ENCODE data around the gene NR6A1.

The NR6A1 gene

DNA sequence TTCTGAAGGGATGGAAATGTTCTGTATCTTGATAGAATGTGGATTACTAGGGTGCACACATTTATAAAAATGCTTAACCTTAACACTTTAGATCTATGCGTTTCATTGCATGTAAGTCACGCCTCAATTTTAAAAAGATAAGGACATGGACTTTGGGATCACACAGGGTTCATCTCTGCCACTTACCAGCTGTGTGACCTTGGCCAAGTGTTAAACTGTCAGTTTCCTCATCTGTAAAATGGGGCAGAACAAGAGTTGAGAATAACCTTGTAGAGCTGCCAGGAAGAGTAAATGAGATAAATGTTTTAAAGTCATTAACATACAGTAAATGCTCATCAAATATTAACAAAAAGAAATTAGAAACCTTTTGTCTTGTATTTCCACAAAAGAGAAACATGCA is 53.5 kb downstream of the NR6A1 start:
- Mint-ChIP-seq H3K27me3 (peaks cover under 1% of the 10 kb centered on the region), H3K4me3 (no peak overlapping the region), H3K4me1 (ENCODE audit: low read depth) (no peaks in the 10 kb centered on the region), H3K27ac (no peak overlapping the region), H3K9me3 (ENCODE audit: low read depth) (no peaks in the 10 kb centered on the region), H3K36me3 (no peaks in the 10 kb centered on the region)

DNA sequence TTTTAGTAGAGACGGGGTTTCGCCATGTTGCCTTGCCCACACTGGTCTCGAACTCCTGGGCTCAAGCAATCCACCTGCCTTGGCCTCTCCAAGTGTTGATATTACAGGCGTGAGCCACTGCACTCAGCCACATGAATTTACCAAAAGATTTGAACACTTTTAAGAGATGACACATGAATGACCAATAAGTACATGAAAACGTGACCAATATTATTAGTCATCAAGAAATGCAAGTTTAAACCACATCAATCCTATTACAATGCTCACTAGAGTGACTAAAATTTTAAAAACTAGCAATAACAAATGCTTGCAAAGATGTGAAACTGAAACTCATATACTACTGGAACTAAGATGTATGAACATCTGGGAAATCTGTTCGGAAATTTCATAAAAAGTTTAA is 54.3 kb downstream of the NR6A1 start:
- H3K9me3 Mint-ChIP-seq (ENCODE audit: low read depth), result no peaks in the 10 kb centered on the region
- H3K4me1 Mint-ChIP-seq (ENCODE audit: low read depth), result no peaks in the 10 kb centered on the region
- H3K27ac Mint-ChIP-seq, result no peak overlapping the region
- H3K36me3 Mint-ChIP-seq, result no peaks in the 10 kb centered on the region
- peaks cover 5% of the 10 kb centered on the region for H3K27me3 Mint-ChIP-seq
- no peak overlapping the region for H3K4me3 Mint-ChIP-seq

DNA sequence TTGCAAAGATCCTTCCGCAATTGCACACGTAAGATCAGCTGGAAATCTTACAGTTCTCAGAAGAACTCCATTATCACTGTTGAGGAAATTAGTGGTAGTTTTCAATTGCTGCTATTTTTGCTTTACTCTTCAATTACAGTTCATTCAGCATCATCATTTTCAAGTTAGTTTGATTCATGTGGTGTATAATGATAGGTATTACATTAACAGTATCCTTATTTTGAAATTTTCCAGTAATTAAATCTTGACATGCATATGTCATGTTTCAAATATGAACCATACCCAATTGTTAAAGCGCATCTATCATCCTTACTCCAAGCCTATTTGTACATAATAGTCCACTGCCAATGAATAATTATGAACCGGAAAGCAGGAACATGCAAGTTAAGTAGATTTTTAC is 60.3 kb downstream of the NR6A1 start:
- H3K4me3 Mint-ChIP-seq, result no peak overlapping the region
- H3K9me3 Mint-ChIP-seq (ENCODE audit: low read depth), result no peaks in the 10 kb centered on the region
- no peaks in the 10 kb centered on the region for H3K4me1 Mint-ChIP-seq (ENCODE audit: low read depth)
- no peaks in the 10 kb centered on the region for H3K36me3 Mint-ChIP-seq
- peaks cover 14% of the 10 kb centered on the region for H3K27me3 Mint-ChIP-seq
- no peak overlapping the region for H3K27ac Mint-ChIP-seq

DNA sequence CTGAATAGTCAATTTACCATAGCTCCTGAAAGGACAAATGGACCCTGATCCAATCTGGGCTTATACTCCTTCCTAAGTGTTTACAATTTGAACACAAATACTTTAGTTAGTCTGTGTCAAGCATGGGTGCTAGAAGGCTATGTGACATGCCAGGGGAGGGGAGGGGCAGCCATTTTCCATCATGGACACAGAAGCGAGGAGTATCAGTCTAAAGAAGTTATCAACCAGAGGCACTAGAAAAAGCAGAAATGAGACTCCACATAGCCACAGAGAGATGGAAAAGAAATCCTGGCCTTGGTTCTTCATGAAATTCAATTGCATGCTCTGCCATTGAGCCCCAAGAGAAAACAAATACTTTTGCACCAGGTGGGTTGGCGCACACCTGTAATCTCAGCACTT is 61.8 kb downstream of the NR6A1 start:
- Mint-ChIP-seq H3K36me3 (no peaks in the 10 kb centered on the region), H3K27me3 (peaks cover 14% of the 10 kb centered on the region), H3K27ac (no peak overlapping the region), H3K9me3 (ENCODE audit: low read depth) (no peaks in the 10 kb centered on the region), H3K4me1 (ENCODE audit: low read depth) (no peaks in the 10 kb centered on the region), H3K4me3 (no peak overlapping the region)

DNA sequence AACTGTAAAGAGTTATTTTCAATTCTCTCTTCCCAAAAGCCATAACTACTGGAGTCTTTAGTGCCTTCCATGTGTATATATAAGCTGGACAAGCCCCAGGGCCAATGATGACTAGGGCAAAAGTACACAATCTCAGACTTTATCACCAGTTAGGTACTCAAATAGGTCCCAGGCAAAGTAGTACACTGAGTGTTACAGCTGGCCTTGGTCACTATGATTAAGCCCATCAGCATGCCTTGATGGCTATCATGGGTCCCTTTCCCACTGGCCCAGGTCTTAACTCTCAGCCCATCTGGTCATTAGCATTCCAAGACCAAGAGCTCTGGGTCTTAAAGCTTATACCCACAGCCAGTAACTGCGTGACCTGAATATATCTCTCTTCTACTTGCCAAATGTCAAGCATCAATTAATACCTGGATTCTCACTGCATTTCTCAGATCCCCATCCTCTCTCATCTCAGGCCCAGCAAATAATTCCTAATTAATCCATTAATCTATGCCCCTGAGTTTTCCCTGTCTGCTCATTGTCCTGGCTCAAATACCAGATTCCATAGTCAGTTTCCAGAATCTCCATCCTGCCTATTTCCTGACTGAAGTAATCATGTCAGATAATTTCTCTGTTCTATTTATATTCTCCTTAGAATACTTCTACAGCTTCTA is 62.3 kb downstream of the NR6A1 start:
- no peaks in the 10 kb centered on the region for H3K36me3 Mint-ChIP-seq
- no peaks in the 10 kb centered on the region for H3K4me1 Mint-ChIP-seq (ENCODE audit: low read depth)
- no peaks in the 10 kb centered on the region for H3K9me3 Mint-ChIP-seq (ENCODE audit: low read depth)
- H3K4me3 Mint-ChIP-seq, result no peak overlapping the region
- no peak overlapping the region for H3K27ac Mint-ChIP-seq
- peaks cover 14% of the 10 kb centered on the region for H3K27me3 Mint-ChIP-seq

DNA sequence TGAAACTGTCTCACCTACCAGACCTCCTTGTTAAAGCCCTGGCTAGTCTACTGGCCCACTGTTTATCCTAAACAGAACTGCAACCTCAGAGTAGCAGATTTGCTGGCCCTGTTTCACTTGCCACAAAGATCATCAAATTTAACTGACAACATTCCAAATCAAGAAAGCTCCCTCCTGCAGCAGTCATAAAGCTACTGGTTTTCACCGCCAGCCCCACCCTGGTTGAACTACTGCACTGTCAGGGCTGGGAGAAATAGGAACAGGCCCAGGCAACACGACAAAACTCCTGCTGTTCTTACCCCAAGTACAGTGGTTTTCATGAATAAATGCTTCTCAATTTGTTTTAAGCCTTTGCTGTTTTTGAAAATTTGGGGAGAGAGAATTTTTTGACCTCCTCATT is 63.0 kb downstream of the NR6A1 start:
- Mint-ChIP-seq H3K27me3 (peaks cover 14% of the 10 kb centered on the region), H3K27ac (no peak overlapping the region), H3K4me1 (ENCODE audit: low read depth) (no peaks in the 10 kb centered on the region)

GRCh38 chr9:124707666-124708065 is 63.4 kb downstream of the NR6A1 start:
- Mint-ChIP-seq H3K27ac (no peak overlapping the region), H3K4me3 (no peak overlapping the region), H3K9me3 (ENCODE audit: low read depth) (no peaks in the 10 kb centered on the region), H3K27me3 (peaks cover 14% of the 10 kb centered on the region), H3K36me3 (no peaks in the 10 kb centered on the region), H3K4me1 (ENCODE audit: low read depth) (no peaks in the 10 kb centered on the region)

More for the DNA sequence above, 63.0 kb downstream of the NR6A1 start:
- no peaks in the 10 kb centered on the region for H3K36me3 Mint-ChIP-seq
- no peaks in the 10 kb centered on the region for H3K9me3 Mint-ChIP-seq (ENCODE audit: low read depth)
- H3K4me3 Mint-ChIP-seq, result no peak overlapping the region

- Mint-ChIP-seq H3K4me1 (ENCODE audit: low read depth) (no peaks in the 10 kb centered on the region), H3K36me3 (no peaks in the 10 kb centered on the region), H3K4me3 (no peak overlapping the region), H3K27me3 (peaks cover 9% of the 10 kb centered on the region), H3K9me3 (ENCODE audit: low read depth) (no peaks in the 10 kb centered on the region), H3K27ac (no peak overlapping the region)
These were observed 64.4 kb downstream of the NR6A1 start for GRCh38 chr9:124706685-124707084.

GRCh38 chr9:124699575-124699974 is 71.5 kb downstream of the NR6A1 start:
- H3K4me1 Mint-ChIP-seq (ENCODE audit: low read depth), result no peaks in the 10 kb centered on the region
- no peaks in the 10 kb centered on the region for H3K36me3 Mint-ChIP-seq
- no peaks in the 10 kb centered on the region for H3K9me3 Mint-ChIP-seq (ENCODE audit: low read depth)
- H3K27me3 Mint-ChIP-seq, result no peaks in the 10 kb centered on the region
- H3K4me3 Mint-ChIP-seq, result no peak overlapping the region
- no peak overlapping the region for H3K27ac Mint-ChIP-seq

- Mint-ChIP-seq H3K4me3 (no peak overlapping the region), H3K27me3 (no peaks in the 10 kb centered on the region), H3K4me1 (ENCODE audit: low read depth) (no peaks in the 10 kb centered on the region)
These were observed 72.8 kb downstream of the NR6A1 start for GRCh38 chr9:124698265-124698664.

DNA sequence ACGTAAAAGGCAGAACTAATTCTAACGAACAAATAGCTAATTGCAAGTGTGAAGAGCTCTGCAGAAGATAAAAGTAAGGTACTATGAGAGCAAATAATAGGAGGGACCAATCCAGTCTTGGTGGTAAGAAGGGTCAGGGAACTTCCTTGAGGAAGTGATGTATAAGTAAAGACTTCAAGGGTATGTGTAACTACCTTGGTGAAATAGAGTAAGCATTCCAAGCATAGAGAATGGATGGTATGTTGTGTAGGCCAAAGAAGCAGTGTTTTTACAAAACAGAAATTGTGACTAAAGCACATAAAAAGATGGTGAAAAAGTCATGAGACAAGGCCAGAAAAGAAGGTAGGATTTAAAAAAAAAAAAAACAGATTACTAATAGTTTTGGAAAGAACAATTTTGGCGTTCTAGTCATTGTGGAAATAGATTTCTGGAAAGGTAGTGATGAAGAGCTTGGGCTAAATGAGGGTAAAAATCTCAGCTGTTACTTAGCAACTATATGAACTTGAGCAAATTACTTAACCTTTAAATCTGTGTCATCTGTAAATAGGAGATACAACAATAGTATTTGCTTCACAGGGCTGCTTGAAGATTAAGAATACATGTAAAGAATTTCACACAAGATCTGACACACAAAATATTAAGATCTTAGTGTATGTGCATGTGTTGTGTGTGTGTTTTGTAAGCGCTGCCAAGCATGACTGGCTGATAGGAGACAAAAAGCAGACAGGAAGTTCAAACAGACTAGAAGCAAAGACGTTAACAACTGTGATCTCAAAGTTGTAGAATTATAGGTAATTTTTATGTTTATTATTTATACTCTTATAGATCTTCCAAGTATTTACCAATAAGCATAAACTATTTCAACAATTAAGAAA is 73.5 kb downstream of the NR6A1 start:
- H3K9me3 Mint-ChIP-seq (ENCODE audit: low read depth), result no peaks in the 10 kb centered on the region

More at GRCh38 chr9:124698265-124698664, 72.8 kb downstream of the NR6A1 start:
- Mint-ChIP-seq H3K9me3 (ENCODE audit: low read depth) (no peaks in the 10 kb centered on the region), H3K27ac (no peak overlapping the region), H3K36me3 (no peaks in the 10 kb centered on the region)

GRCh38 chr9:124696101-124696500 is 75.0 kb downstream of the NR6A1 start:
- Mint-ChIP-seq H3K27me3 (no peaks in the 10 kb centered on the region), H3K27ac (no peak overlapping the region), H3K9me3 (ENCODE audit: low read depth) (no peaks in the 10 kb centered on the region), H3K36me3 (no peaks in the 10 kb centered on the region), H3K4me1 (ENCODE audit: low read depth) (no peaks in the 10 kb centered on the region), H3K4me3 (no peak overlapping the region)

More for the DNA sequence above, 73.5 kb downstream of the NR6A1 start:
- H3K27me3 Mint-ChIP-seq, result no peaks in the 10 kb centered on the region
- H3K27ac Mint-ChIP-seq, result no peak overlapping the region
- H3K4me1 Mint-ChIP-seq (ENCODE audit: low read depth), result no peaks in the 10 kb centered on the region
- H3K36me3 Mint-ChIP-seq, result no peaks in the 10 kb centered on the region
- H3K4me3 Mint-ChIP-seq, result no peak overlapping the region

DNA sequence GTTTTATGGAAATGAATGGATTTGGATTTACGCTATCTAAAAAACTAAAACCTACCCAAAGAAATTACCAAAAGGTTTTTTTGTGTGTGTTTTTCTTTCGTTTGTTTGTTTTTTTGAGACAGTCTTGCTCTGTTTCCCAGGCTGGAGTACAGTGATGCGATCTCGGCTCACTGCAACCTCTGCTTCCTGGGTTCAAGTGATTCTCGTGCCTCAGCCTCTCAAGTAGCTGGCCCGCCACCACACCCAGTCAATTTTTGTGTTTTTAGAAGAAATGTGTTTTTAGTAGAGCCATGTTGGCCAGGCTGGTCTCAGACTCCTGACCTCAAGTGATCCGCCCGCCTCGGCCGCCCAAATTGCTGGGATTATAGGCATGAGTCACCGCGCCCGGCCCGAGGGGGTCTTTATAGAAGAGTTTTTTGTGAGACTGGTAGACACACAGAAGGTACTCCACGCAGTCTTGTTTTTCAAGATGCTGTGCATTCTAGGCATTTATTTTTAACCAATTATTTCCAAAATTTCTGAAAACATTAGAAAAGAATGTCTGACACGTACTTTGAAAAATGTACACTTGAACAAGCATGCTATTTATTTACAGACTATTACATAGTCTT is 75.7 kb downstream of the NR6A1 start:
- Mint-ChIP-seq H3K36me3 (no peaks in the 10 kb centered on the region), H3K27ac (no peak overlapping the region), H3K27me3 (no peaks in the 10 kb centered on the region), H3K4me1 (ENCODE audit: low read depth) (no peaks in the 10 kb centered on the region), H3K4me3 (no peak overlapping the region), H3K9me3 (ENCODE audit: low read depth) (no peaks in the 10 kb centered on the region)

DNA sequence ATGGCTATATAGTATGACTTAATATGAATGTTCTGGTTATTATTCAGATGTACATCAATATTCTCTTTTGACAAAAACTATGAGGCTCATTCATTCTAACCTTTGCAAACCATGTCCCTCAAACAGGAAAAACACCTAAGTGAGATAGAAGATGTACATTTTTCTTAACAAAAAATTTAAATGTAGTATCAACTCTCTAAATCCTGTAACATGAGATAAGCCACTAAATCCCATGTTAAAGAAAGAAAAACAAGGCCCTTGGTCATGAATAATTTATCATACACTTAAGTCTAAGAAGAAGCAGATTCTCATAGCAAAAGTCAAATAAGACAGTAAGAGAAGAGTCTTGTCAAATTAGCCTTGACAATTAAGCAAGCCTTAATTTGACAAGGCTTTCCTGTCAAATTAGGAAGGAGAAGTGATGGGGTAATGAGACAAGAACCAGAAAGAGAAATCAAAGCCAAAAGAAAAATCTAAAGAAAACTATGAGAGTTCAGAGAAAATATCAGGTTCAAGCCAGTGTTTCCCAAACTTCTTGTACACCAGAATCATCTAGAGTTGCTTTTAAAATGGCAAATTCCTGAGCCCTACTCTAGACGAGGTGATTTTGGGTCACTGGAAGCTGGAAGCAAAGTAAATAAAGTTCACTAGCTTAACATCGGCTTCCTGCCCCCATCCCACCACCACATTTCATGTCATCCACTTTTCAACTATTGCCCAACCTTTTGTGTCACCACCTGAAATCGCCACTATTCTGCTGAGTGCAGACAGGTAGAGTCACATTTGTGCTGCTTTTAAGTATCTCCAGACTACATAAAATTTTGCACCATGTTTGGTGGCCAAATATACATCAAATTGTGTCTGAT is 76.5 kb downstream of the NR6A1 start:
- no peaks in the 10 kb centered on the region for H3K36me3 Mint-ChIP-seq

More for the DNA sequence above, 76.5 kb downstream of the NR6A1 start:
- Mint-ChIP-seq H3K4me1 (ENCODE audit: low read depth) (no peaks in the 10 kb centered on the region), H3K27me3 (no peaks in the 10 kb centered on the region), H3K27ac (no peak overlapping the region), H3K9me3 (ENCODE audit: low read depth) (no peaks in the 10 kb centered on the region), H3K4me3 (no peak overlapping the region)

Data from activated naive CD8-positive, alpha-beta T cell (primary cell).